Measurements from ENCODE around the gene FAM193B. TPM values are rescaled to one million over a fixed set of nuclear protein-coding genes. Genes with fewer than 3 reads are reported as not detected.

FAM193B gene
- total and polyA plus RNA-seq, 9 of the 15 experiments (the other 6 are each of a cell fraction or from before 2014, with no cell fraction given): 4.4 to 76.4 (median 37.3) TPM

GRCh38 chr5:177529247-177530203, 24.8 kb downstream of the FAM193B start (continued):
- TF ChIP-seq ZBTB11 (CRISPR knock-in tag; IDR thresholded peaks at IDR 0.05) (peak in 1 of 3 experiments; percentile 70; a peak in 2 of 6 replicates), YBX1 (IDR thresholded peaks at IDR 0.05) (no peak), JUN (IDR thresholded peaks at IDR 0.05; ENCODE audit: borderline replicate concordance, low read depth, low read length) (no peak), JUN (CRISPR knock-in tag; IDR thresholded peaks at IDR 0.05; ENCODE audit: borderline replicate concordance) (no peak), ARNT (IDR thresholded peaks at IDR 0.05) (no peak), OTX1 (CRISPR knock-in tag; IDR thresholded peaks at IDR 0.05) (no peak), ZNF212 (CRISPR knock-in tag; IDR thresholded peaks at IDR 0.05) (no peak), SRSF7 (optimal IDR thresholded peaks at IDR 0.05; ENCODE audit: low read depth, low read length) (no peak), ZNF609 (CRISPR knock-in tag; IDR thresholded peaks at IDR 0.05; ENCODE audit: borderline replicate concordance) (no peak), ATF4 (CRISPR knock-in tag; IDR thresholded peaks at IDR 0.05) (no peak), DNMT1 (IDR thresholded peaks at IDR 0.05) (no peak), ETS2 (tag; IDR thresholded peaks at IDR 0.05; ENCODE audit: borderline replicate concordance, poor library complexity, severe bottlenecking) (no peak), CHD2 (IDR thresholded peaks at IDR 0.05; ENCODE audit: low read depth, low read length) (no peak), SNRNP70 (optimal IDR thresholded peaks at IDR 0.05; ENCODE audit: low read depth, low read length) (no peak), IRF9 (tag; IDR thresholded peaks at IDR 0.05) (no peak)

Measured in K562 (cell line).